Astrocyte of the spinal cord (primary cell): ENCODE data around the gene SIGLEC6.

ENCODE experiments used
- DNase-seq: peaks from one replicate; pipeline ENCODE4 v3.0.0; 2011; ENCODE audit warnings: low read depth, low spot score
- H3K4me3 ChIP-seq: 2 replicates; pipeline ENCODE4 v1.5.1; 2011; ENCODE audit warnings: low read depth, mild to moderate bottlenecking, low read length, moderate library complexity
- in situ Hi-C: cut with HindIII; loops from 2 replicates; pipeline ENCODE4 v1.10.0; 2017; ENCODE audit warnings: low sequenced_read_pairs
- TF ChIP-seq, protein P1 (sequence below): IDR thresholded peaks from 2 replicates; pipeline ENCODE4 v1.5.1; 2012; ENCODE audit warnings: low read depth, mild to moderate bottlenecking, low read length, inconsistent platforms

The SIGLEC6 gene

GRCh38 chr19:51491586-51491985 lies 39.9 kb downstream of the SIGLEC6 start:
- no peak for DNase-seq
- TF ChIP-seq, protein P1, sequence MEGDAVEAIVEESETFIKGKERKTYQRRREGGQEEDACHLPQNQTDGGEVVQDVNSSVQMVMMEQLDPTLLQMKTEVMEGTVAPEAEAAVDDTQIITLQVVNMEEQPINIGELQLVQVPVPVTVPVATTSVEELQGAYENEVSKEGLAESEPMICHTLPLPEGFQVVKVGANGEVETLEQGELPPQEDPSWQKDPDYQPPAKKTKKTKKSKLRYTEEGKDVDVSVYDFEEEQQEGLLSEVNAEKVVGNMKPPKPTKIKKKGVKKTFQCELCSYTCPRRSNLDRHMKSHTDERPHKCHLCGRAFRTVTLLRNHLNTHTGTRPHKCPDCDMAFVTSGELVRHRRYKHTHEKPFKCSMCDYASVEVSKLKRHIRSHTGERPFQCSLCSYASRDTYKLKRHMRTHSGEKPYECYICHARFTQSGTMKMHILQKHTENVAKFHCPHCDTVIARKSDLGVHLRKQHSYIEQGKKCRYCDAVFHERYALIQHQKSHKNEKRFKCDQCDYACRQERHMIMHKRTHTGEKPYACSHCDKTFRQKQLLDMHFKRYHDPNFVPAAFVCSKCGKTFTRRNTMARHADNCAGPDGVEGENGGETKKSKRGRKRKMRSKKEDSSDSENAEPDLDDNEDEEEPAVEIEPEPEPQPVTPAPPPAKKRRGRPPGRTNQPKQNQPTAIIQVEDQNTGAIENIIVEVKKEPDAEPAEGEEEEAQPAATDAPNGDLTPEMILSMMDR = no peak
- no peak overlapping the region for H3K4me3 ChIP-seq
- in situ Hi-C loops = no loop called here

- DNase-seq = no peak
- TF ChIP-seq, protein P1 = no peak
- no peak overlapping the region for H3K4me3 ChIP-seq
- in situ Hi-C loops = no loop called here
Observed at GRCh38 chr19:51490676-51491075, 40.8 kb downstream of the SIGLEC6 start.

DNA sequence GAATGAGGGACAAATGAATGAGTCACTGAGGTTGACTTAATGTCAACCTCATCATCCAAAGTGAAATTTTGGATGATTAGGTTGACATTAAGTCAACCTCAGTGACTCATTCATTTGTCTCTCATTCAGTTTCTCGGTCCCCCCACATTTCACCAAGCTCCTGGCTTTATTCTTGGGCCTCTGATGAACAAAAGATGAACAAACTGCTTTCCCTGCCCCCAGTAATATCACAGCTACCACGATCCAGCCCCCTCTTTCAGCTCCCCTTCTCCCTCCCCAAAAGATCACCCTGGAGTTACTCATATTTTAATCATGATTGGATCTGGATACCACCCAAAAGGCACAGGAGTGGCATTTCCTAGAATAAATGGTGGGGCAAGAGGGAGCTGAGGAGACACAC lies 42.4 kb downstream of the SIGLEC6 start:
- H3K4me3 ChIP-seq = no peak overlapping the region
- in situ Hi-C loops = no loop called here
- DNase-seq = no peak
- TF ChIP-seq, protein P1 = no peak

- in situ Hi-C loops = no loop called here
- no peak for DNase-seq
- H3K4me3 ChIP-seq = no peak overlapping the region
- TF ChIP-seq, protein P1 = no peak
Observed at GRCh38 chr19:51488491-51488890, 43.0 kb downstream of the SIGLEC6 start.

DNA sequence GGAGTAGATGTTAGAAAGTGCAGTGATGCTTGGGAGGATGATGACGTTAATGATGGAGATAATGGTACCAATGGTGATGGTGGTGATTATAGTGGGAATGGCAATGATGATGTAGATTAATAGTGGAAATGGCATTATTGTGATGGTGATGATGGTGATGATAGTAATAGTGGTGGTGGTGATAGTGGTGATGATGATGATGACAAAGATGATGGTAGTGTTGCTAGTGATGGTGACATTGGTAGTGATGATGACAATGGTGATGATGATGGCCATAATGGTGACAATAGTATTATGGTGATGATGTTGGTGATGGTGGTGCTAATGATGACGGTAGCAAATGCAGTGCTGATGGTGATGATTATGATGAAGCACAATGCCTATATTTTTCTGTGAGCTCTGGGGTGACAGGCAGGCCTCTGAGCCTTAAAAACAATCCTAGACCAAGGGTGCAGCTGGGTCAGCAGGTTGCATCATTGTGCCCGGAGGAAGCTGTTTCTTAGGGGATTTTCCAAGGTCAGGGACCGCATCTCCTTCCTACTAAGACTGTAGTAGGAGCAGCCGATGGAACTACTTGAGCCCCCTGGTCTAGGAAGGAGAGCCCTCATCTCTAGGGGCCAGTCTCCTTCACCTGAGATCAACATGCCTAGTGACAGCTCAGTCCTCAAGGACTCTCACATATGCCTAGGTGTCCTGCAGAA lies 45.4 kb downstream of the SIGLEC6 start:
- TF ChIP-seq, protein P1 = no peak
- in situ Hi-C loops = no loop called here
- no peak overlapping the region for H3K4me3 ChIP-seq
- no peak for DNase-seq

DNA sequence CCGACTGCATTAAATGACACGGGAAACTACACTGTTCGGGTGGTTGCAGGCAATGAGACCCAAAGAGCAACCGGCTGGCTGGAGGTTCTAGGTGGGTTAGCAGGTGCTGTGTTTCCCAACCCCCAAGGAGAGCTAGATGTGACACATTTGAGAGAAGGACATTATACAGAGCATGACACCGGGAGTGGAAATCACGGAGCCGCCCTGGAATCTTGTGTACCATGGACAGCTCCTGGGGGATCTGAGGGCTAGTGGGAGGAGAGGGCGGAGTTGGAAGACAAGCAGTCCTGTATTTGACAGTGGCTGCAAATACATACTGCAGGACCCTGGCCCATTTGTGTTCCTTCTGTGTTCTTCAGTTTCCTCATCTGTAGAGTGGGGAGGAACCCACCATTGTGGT lies 50.9 kb downstream of the SIGLEC6 start:
- TF ChIP-seq, protein P1 = no peak
- no peak overlapping the region for H3K4me3 ChIP-seq
- in situ Hi-C loops = no loop called here
- DNase-seq = no peak
